ENCODE results near the gene PLIN4. TPM values are rescaled to one million over a fixed set of nuclear protein-coding genes. Genes with fewer than 3 reads are reported as not detected.
A peak's percentile ranks its signal among the peaks of the same experiment; 100 is the strongest.
"Not testable (repeated sequence)": the region's sequence is repeated elsewhere in the genome, so short reads cannot be mapped to it uniquely, and the experiment has no call there.

PLIN4 gene
- under 0.01 TPM in 2 replicates for total RNA-seq

GRCh38 chr19:4518345-4519171 is at the start of gene PLIN4:
Gene PLIN4 (minus strand): TSS chr19:4518486. CDS start chr19:4518272, 214 bp downstream.
- peaks cover 20% of the 10 kb centered on the region for H3K27me3 ChIP-seq (ENCODE audit: insufficient read depth, low read length)
- H2AFZ ChIP-seq (ENCODE audit: low read length) = peak within 1 kb of the TSS; percentile 15
- H3K4me1 ChIP-seq (ENCODE audit: insufficient read depth, low read length) = peaks cover 7% of the 10 kb centered on the region
- peak; percentile 95 for DNase-seq (ENCODE audit: insufficient read length, low spot score, missing footprints)
- no peaks in the 10 kb centered on the region for H3K9me3 ChIP-seq (ENCODE audit: low read depth, low read length)
- H4K20me1 ChIP-seq (ENCODE audit: insufficient read depth, low read length) = no peaks in the 10 kb centered on the region
- no peak within 1 kb of the TSS for H3K4me3 ChIP-seq (ENCODE audit: insufficient read depth, low read length)
- no peaks in the 10 kb centered on the region for H3K79me2 ChIP-seq (ENCODE audit: insufficient read depth, low read length)
- no peak for TF ChIP-seq CTCF (IDR thresholded peaks at IDR 0.05; ENCODE audit: extremely low read depth, low read depth, low read length)
- peak within 1 kb of the TSS; percentile 2 for H3K4me2 ChIP-seq (ENCODE audit: insufficient read depth, low read length)
- H3K27ac ChIP-seq (ENCODE audit: low read depth, low read length) = no peak within 1 kb of the TSS
- H3K36me3 ChIP-seq (ENCODE audit: insufficient read depth, low read length) = no peaks in the 10 kb centered on the region

GRCh38 chr19:4567584-4568071 is 49.3 kb upstream of the PLIN4 start:
- H3K9me3 ChIP-seq (ENCODE audit: low read depth, low read length) = no peaks in the 10 kb centered on the region
- no peaks in the 10 kb centered on the region for H3K36me3 ChIP-seq (ENCODE audit: insufficient read depth, low read length)
- peak; percentile 96 for DNase-seq (ENCODE audit: insufficient read length, low spot score, missing footprints)
- no peaks in the 10 kb centered on the region for H3K79me2 ChIP-seq (ENCODE audit: insufficient read depth, low read length)
- no peaks in the 10 kb centered on the region for H3K27me3 ChIP-seq (ENCODE audit: insufficient read depth, low read length)
- H4K20me1 ChIP-seq (ENCODE audit: insufficient read depth, low read length) = no peaks in the 10 kb centered on the region
- H3K4me3 ChIP-seq (ENCODE audit: insufficient read depth, low read length) = no peak overlapping the region
- H3K27ac ChIP-seq (ENCODE audit: low read depth, low read length) = no peak overlapping the region
- H3K4me2 ChIP-seq (ENCODE audit: insufficient read depth, low read length) = no peak overlapping the region
- H2AFZ ChIP-seq (ENCODE audit: low read length) = no peak overlapping the region
- peak; percentile 85 for TF ChIP-seq CTCF (IDR thresholded peaks at IDR 0.05; ENCODE audit: extremely low read depth, low read depth, low read length)
- H3K4me1 ChIP-seq (ENCODE audit: insufficient read depth, low read length) = no peaks in the 10 kb centered on the region

- H3K27ac ChIP-seq (ENCODE audit: low read depth, low read length) = no peak overlapping the region
- no peaks in the 10 kb centered on the region for H3K27me3 ChIP-seq (ENCODE audit: insufficient read depth, low read length)
- H3K36me3 ChIP-seq (ENCODE audit: insufficient read depth, low read length) = no peaks in the 10 kb centered on the region
- no peak overlapping the region for H3K4me3 ChIP-seq (ENCODE audit: insufficient read depth, low read length)
- no peaks in the 10 kb centered on the region for H4K20me1 ChIP-seq (ENCODE audit: insufficient read depth, low read length)
- H3K9me3 ChIP-seq (ENCODE audit: low read depth, low read length) = no peaks in the 10 kb centered on the region
- H2AFZ ChIP-seq (ENCODE audit: low read length) = no peak overlapping the region
- H3K4me1 ChIP-seq (ENCODE audit: insufficient read depth, low read length) = no peaks in the 10 kb centered on the region
- TF ChIP-seq CTCF (IDR thresholded peaks at IDR 0.05; ENCODE audit: extremely low read depth, low read depth, low read length) = no peak
- peak; percentile 36 for DNase-seq (ENCODE audit: insufficient read length, low spot score, missing footprints)
- H3K79me2 ChIP-seq (ENCODE audit: insufficient read depth, low read length) = no peaks in the 10 kb centered on the region
- no peak overlapping the region for H3K4me2 ChIP-seq (ENCODE audit: insufficient read depth, low read length)
These were observed 48.2 kb upstream of the PLIN4 start for GRCh38 chr19:4566402-4567051.

GRCh38 chr19:4563562-4563961 is 45.3 kb upstream of the PLIN4 start:
- H2AFZ ChIP-seq (ENCODE audit: low read length); DNase-seq (ENCODE audit: insufficient read length, low spot score, missing footprints); H3K4me1 ChIP-seq (ENCODE audit: insufficient read depth, low read length); H3K27ac ChIP-seq (ENCODE audit: low read depth, low read length); H3K27me3 ChIP-seq (ENCODE audit: insufficient read depth, low read length); H4K20me1 ChIP-seq (ENCODE audit: insufficient read depth, low read length); H3K9me3 ChIP-seq (ENCODE audit: low read depth, low read length); H3K36me3 ChIP-seq (ENCODE audit: insufficient read depth, low read length); H3K4me3 ChIP-seq (ENCODE audit: insufficient read depth, low read length); H3K4me2 ChIP-seq (ENCODE audit: insufficient read depth, low read length); H3K79me2 ChIP-seq (ENCODE audit: insufficient read depth, low read length): not testable (repeated sequence)

GRCh38 chr19:4562085-4562484 is 43.8 kb upstream of the PLIN4 start:
- not testable (repeated sequence) for H3K4me3 ChIP-seq (ENCODE audit: insufficient read depth, low read length); H3K79me2 ChIP-seq (ENCODE audit: insufficient read depth, low read length); H3K4me2 ChIP-seq (ENCODE audit: insufficient read depth, low read length); H3K4me1 ChIP-seq (ENCODE audit: insufficient read depth, low read length); H2AFZ ChIP-seq (ENCODE audit: low read length); DNase-seq (ENCODE audit: insufficient read length, low spot score, missing footprints); H3K9me3 ChIP-seq (ENCODE audit: low read depth, low read length); H4K20me1 ChIP-seq (ENCODE audit: insufficient read depth, low read length); H3K36me3 ChIP-seq (ENCODE audit: insufficient read depth, low read length); H3K27me3 ChIP-seq (ENCODE audit: insufficient read depth, low read length); H3K27ac ChIP-seq (ENCODE audit: low read depth, low read length)

All from osteoblast (primary cell).